Neural cell (in vitro differentiated cells): Measurements from ENCODE around the gene CYB5A. TPM values are rescaled to one million over a fixed set of nuclear protein-coding genes. Genes with fewer than 3 reads are reported as not detected.

Source experiments
- H2AFZ ChIP-seq: fragments of 200-600, 300-800 bp; sonication (generic), shearing (Covaris generic); 2 replicates; pipeline ENCODE4 v1.6.0; 2014; ENCODE audit warnings: low read depth, mild to moderate bottlenecking, antibody characterized with exemption, low read length, moderate library complexity
- H3F3A ChIP-seq: fragments of 200-600 bp; shearing (Covaris generic); 2 replicates; pipeline ENCODE4 v1.6.1; 2016; ENCODE audit warnings: mild to moderate bottlenecking, moderate library complexity, mixed read lengths, antibody characterized with exemption, low read length; ENCODE audit not compliant: insufficient read depth, poor library complexity, severe bottlenecking
- H3K27ac ChIP-seq: fragments of 200-600, 300-800 bp; sonication (generic), shearing (Covaris generic); 2 replicates; pipeline ENCODE4 v1.5.1; 2014; ENCODE audit warnings: mild to moderate bottlenecking, low read length, moderate library complexity
- H3K27me3 ChIP-seq: fragments of 300-800, 200-600 bp; sonication (generic), shearing (Covaris generic); 2 replicates; pipeline ENCODE4 v1.6.0; 2014; ENCODE audit warnings: mild to moderate bottlenecking, low read depth, low read length, moderate library complexity; ENCODE audit not compliant: insufficient read depth
- H3K36me3 ChIP-seq: fragments of 300-800, 200-600 bp; sonication (generic), shearing (Covaris generic); 2 replicates; pipeline ENCODE4 v1.5.1; 2014; ENCODE audit warnings: mild to moderate bottlenecking, antibody characterized with exemption, low read length, moderate library complexity; ENCODE audit not compliant: insufficient read depth
- H3K4me2 ChIP-seq: fragments of 300-800, 200-600 bp; sonication (generic), shearing (Covaris generic); 2 replicates; pipeline ENCODE4 v1.6.0; 2014; ENCODE audit warnings: mild to moderate bottlenecking, low read length
- H3K4me3 ChIP-seq: fragments of 300-800, 200-600 bp; sonication (generic), shearing (Covaris generic); 2 replicates; pipeline ENCODE4 v1.5.1; 2014; ENCODE audit warnings: mild to moderate bottlenecking, low read length, moderate library complexity
- H3K79me2 ChIP-seq: fragments of 200-600 bp; shearing (Covaris generic); replicated peaks from 2 replicates; pipeline ENCODE4 v1.6.0; 2014; ENCODE audit warnings: mild to moderate bottlenecking, low read length, moderate library complexity; ENCODE audit not compliant: insufficient read depth
- H3K9ac ChIP-seq: fragments of 300-800, 200-600 bp; sonication (generic), shearing (Covaris generic); 2 replicates; pipeline ENCODE4 v1.6.1; 2016; ENCODE audit warnings: mild to moderate bottlenecking, low read length, mixed read lengths
- H3K9me2 ChIP-seq: fragments of 200-600 bp; shearing (Covaris generic); 2 replicates; pipeline ENCODE4 v1.6.1; 2016; ENCODE audit warnings: mild to moderate bottlenecking, low read length, mixed read lengths; ENCODE audit not compliant: insufficient read depth
- H3K9me3 ChIP-seq: fragments of 200-600, 300-800 bp; sonication (generic), shearing (Covaris generic); 2 replicates; pipeline ENCODE4 v1.6.1; 2016; ENCODE audit warnings: mild to moderate bottlenecking, mixed run types, low read length, moderate library complexity, mixed read lengths
- H4K20me1 ChIP-seq: fragments of 200-600 bp; shearing (Covaris generic); 2 replicates; pipeline ENCODE4 v1.6.1; 2016; ENCODE audit warnings: mild to moderate bottlenecking, mixed run types; ENCODE audit not compliant: insufficient read depth
- EP300 ChIP-seq: fragments of 450-650 bp; conservative IDR thresholded peaks from 2 replicates; pipeline ENCODE4 v1.6.1; 2014; ENCODE audit warnings: antibody characterized with exemption, mild to moderate bottlenecking, moderate library complexity; ENCODE audit not compliant: poor library complexity, severe bottlenecking
- EZH2 ChIP-seq: fragments of 200-600, 300-800 bp; shearing (Covaris generic), sonication (generic); IDR thresholded peaks from 2 replicates; pipeline ENCODE4 v1.6.1; 2014; ENCODE audit warnings: antibody characterized with exemption, low read length, borderline replicate concordance, mild to moderate bottlenecking; ENCODE audit not compliant: insufficient read depth, poor library complexity, severe bottlenecking
- MXI1 ChIP-seq: fragments of 450-650 bp; conservative IDR thresholded peaks from 2 replicates; pipeline ENCODE4 v1.6.1; 2014; ENCODE audit warnings: antibody characterized with exemption, mild to moderate bottlenecking; ENCODE audit not compliant: poor library complexity, severe bottlenecking
- POLR2AphosphoS5 ChIP-seq: IDR thresholded peaks from 2 replicates; pipeline ENCODE4 v1.6.1; 2012
- RAD21 ChIP-seq: fragments of 450-650 bp; conservative IDR thresholded peaks from 2 replicates; pipeline ENCODE4 v1.6.1; 2014; ENCODE audit warnings: antibody characterized with exemption, mild to moderate bottlenecking, moderate library complexity
- REST ChIP-seq: IDR thresholded peaks from 2 replicates; pipeline ENCODE4 v1.6.1; 2012; ENCODE audit warnings: borderline replicate concordance
- SMC3 ChIP-seq: fragments of 450-650 bp; conservative IDR thresholded peaks from 2 replicates; pipeline ENCODE4 v1.6.1; 2014; ENCODE audit warnings: antibody characterized with exemption, mild to moderate bottlenecking, moderate library complexity; ENCODE audit not compliant: poor library complexity
- TAF1 ChIP-seq: IDR thresholded peaks from 2 replicates; pipeline ENCODE4 v1.6.1; 2012; ENCODE audit warnings: low read depth
- polyA plus RNA-seq: library from polyadenylated mRNA; depleted of rRNA; stranded (reverse); fragments of >200 nt; gene quantifications from 2 replicates; pipeline ENCODE4 v1.2.3, GENCODE V29; 2014
- TF ChIP-seq, protein P1 (sequence below): fragments of 450-650 bp; IDR thresholded peaks from 2 replicates; pipeline ENCODE4 v1.5.1; 2014; ENCODE audit warnings: antibody characterized with exemption, mild to moderate bottlenecking, moderate library complexity; ENCODE audit not compliant: poor library complexity, severe bottlenecking

Gene CYB5A
- polyA plus RNA-seq, 1 donor from 2014 or later: 35.4 TPM

- H3K9ac ChIP-seq: no peak overlapping the region
- H3K4me2 ChIP-seq: no peak overlapping the region
- no peak overlapping the region for H3K4me3 ChIP-seq
- no peak for TF ChIP-seq SMC3
- TF ChIP-seq RAD21: no peak
- TF ChIP-seq EP300: no peak
- TF ChIP-seq MXI1: no peak
- no peak for TF ChIP-seq REST
- H3K27me3 ChIP-seq: no peaks in the 10 kb centered on the region
- H3K9me3 ChIP-seq: no peaks in the 10 kb centered on the region
- H3K27ac ChIP-seq: no peak overlapping the region
- no peaks in the 10 kb centered on the region for H3K79me2 ChIP-seq
- H3K36me3 ChIP-seq: no peaks in the 10 kb centered on the region
- H3F3A ChIP-seq: no peaks in the 10 kb centered on the region
- no peaks in the 10 kb centered on the region for H3K9me2 ChIP-seq
- H2AFZ ChIP-seq: no peak overlapping the region
- no peaks in the 10 kb centered on the region for H4K20me1 ChIP-seq
Measured at GRCh38 chr18:74268933-74269620, 22.7 kb downstream of the CYB5A start.

DNA sequence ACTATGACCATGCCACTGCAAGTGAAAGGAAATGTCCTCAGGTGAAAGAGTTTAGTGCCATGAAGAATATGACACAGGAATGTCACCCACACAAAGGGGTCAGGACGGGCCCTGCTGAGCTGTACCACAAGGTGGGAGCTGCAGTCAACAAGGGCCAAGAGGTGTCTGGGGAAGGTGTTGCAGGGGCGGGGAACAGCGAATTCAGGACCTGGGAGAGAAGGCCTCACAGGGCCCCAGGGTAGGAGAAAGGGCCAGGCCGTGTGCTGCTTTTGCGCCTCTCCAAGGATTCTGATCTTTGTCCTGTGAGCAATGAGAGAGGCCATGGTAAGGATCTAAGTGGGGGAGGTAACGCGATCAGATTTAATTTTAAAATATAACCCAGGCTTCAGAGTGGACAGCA, 23.6 kb downstream of the CYB5A start:
- H3K27me3 ChIP-seq: no peaks in the 10 kb centered on the region
- no peak overlapping the region for H3K4me3 ChIP-seq
- no peaks in the 10 kb centered on the region for H3K9me2 ChIP-seq
- no peak overlapping the region for H3K9ac ChIP-seq
- no peak overlapping the region for H3K27ac ChIP-seq
- H3F3A ChIP-seq: no peaks in the 10 kb centered on the region
- no peak overlapping the region for H3K4me2 ChIP-seq
- H3K9me3 ChIP-seq: no peaks in the 10 kb centered on the region
- no peak for TF ChIP-seq MXI1
- TF ChIP-seq EP300: no peak
- TF ChIP-seq EZH2: no peak
- TF ChIP-seq RAD21: no peak
- TF ChIP-seq, protein P1, sequence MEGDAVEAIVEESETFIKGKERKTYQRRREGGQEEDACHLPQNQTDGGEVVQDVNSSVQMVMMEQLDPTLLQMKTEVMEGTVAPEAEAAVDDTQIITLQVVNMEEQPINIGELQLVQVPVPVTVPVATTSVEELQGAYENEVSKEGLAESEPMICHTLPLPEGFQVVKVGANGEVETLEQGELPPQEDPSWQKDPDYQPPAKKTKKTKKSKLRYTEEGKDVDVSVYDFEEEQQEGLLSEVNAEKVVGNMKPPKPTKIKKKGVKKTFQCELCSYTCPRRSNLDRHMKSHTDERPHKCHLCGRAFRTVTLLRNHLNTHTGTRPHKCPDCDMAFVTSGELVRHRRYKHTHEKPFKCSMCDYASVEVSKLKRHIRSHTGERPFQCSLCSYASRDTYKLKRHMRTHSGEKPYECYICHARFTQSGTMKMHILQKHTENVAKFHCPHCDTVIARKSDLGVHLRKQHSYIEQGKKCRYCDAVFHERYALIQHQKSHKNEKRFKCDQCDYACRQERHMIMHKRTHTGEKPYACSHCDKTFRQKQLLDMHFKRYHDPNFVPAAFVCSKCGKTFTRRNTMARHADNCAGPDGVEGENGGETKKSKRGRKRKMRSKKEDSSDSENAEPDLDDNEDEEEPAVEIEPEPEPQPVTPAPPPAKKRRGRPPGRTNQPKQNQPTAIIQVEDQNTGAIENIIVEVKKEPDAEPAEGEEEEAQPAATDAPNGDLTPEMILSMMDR: no peak
- no peak for TF ChIP-seq TAF1
- TF ChIP-seq REST: no peak
- TF ChIP-seq POLR2AphosphoS5: no peak
- TF ChIP-seq SMC3: no peak
- no peaks in the 10 kb centered on the region for H3K79me2 ChIP-seq
- H2AFZ ChIP-seq: no peak overlapping the region
- H3K36me3 ChIP-seq: no peaks in the 10 kb centered on the region
- H4K20me1 ChIP-seq: no peaks in the 10 kb centered on the region
